Stimulated activated CD4-positive, alpha-beta T cell treated with anti-CD3 and anti-CD28 coated beads, Interleukin-4, amount 100 ng/mL, for 24 hours (primary cell): Measurements from ENCODE around the gene ETV3L.
A peak's percentile ranks its signal among the peaks of the same experiment; 100 is the strongest.
"Not testable (repeated sequence)": the region's sequence is repeated elsewhere in the genome, so short reads cannot be mapped to it uniquely, and the experiment has no call there.

Experiments used
- DNase-seq: peaks from one replicate; pipeline ENCODE4 v3.0.0-alpha.2; 2020

ETV3L gene

GRCh38 chr1:157104598-157105293, 5.1 kb upstream of the ETV3L start:
- DNase-seq: no peak

- DNase-seq: no peak
These were observed 3.7 kb upstream of the ETV3L start for GRCh38 chr1:157103268-157103667.

- no peak for DNase-seq
These were observed 1.5 kb upstream of the ETV3L start for GRCh38 chr1:157101149-157101548.

- DNase-seq: not testable (repeated sequence)
These were observed 498 bp downstream of the ETV3L start for GRCh38 chr1:157098987-157099632.

- DNase-seq: no peak
These were observed 1.1 kb downstream of the ETV3L start for GRCh38 chr1:157098519-157098918.

- DNase-seq: no peak
These were observed 1.9 kb downstream of the ETV3L start for GRCh38 chr1:157097692-157098091.

GRCh38 chr1:157096881-157097280, 2.7 kb downstream of the ETV3L start:
- DNase-seq: no peak

GRCh38 chr1:157095551-157095950, 4.1 kb downstream of the ETV3L start:
- DNase-seq: no peak

- no peak for DNase-seq
These were observed 4.5 kb downstream of the ETV3L start for GRCh38 chr1:157095091-157095490.

GRCh38 chr1:157092831-157093230, 6.8 kb downstream of the ETV3L start:
- no peak for DNase-seq

GRCh38 chr1:157091668-157092273, 7.8 kb downstream of the ETV3L start:
- DNase-seq: no peak

GRCh38 chr1:157091186-157091585, 8.4 kb downstream of the ETV3L start:
- no peak for DNase-seq

GRCh38 chr1:157090771-157091170, 8.8 kb downstream of the ETV3L start:
- no peak for DNase-seq

GRCh38 chr1:157090196-157090647, 9.4 kb downstream of the ETV3L start:
- DNase-seq: peak; percentile 90

GRCh38 chr1:157089789-157090188, 9.8 kb downstream of the ETV3L start:
- DNase-seq: no peak

- no peak for DNase-seq
These were observed 11.0 kb downstream of the ETV3L start for GRCh38 chr1:157088607-157089006.

GRCh38 chr1:157087030-157087429, 12.6 kb downstream of the ETV3L start:
- DNase-seq: no peak

- DNase-seq: no peak
These were observed 13.3 kb downstream of the ETV3L start for GRCh38 chr1:157086299-157086698.

- no peak for DNase-seq
These were observed 14.2 kb downstream of the ETV3L start for GRCh38 chr1:157085421-157085820.

- DNase-seq: no peak
These were observed 14.9 kb downstream of the ETV3L start for GRCh38 chr1:157084720-157085119.

GRCh38 chr1:157081707-157082106, 17.9 kb downstream of the ETV3L start:
- DNase-seq: no peak

GRCh38 chr1:157080714-157081113, 18.9 kb downstream of the ETV3L start:
- DNase-seq: no peak

- no peak for DNase-seq
These were observed 22.2 kb downstream of the ETV3L start for GRCh38 chr1:157077394-157077793.
